Transverse colon (tissue), 3 donors: Measurements from ENCODE around the gene IQCK.

ENCODE experiments used
- EP300 ChIP-seq: sonication (generic); formaldehyde crosslinking; IDR thresholded peaks from one replicate; pipeline ENCODE4 v1.6.1; 2017; ENCODE audit warnings: antibody characterized with exemption, low read depth
- POLR2A ChIP-seq: fragments of 450-650 bp; IDR thresholded peaks from one replicate; pipeline ENCODE4 v1.6.1; 2016; ENCODE audit warnings: antibody characterized with exemption, mild to moderate bottlenecking, moderate library complexity
- POLR2AphosphoS5 ChIP-seq, 3 donors: sonication (generic); formaldehyde crosslinking; IDR thresholded peaks; one replicate each; pipeline ENCODE4 v1.6.1; 2016; ENCODE audit warnings: antibody characterized with exemption in 3 of 3

DNA sequence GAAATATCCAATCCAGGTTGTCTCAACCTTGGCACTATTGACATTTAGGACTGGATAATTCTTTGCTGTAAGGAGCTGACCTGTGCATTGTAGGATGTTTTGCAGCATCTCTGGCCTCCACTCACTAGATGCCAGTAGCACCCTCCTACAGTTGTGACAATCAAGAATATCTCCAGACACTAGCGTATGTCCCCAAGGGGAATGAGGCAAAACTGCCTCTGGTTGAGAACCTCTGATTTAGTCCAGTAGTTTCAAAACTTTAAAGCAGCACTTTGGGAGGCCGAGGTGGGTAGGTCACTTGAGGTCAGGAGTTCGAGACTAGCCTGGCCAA, 48.4 kb downstream of the IQCK start:
- TF ChIP-seq POLR2A = no peak
- no peak for TF ChIP-seq POLR2AphosphoS5 (IDR thresholded peaks at IDR 0.05)
- no peak for TF ChIP-seq EP300
